Stomach (tissue), 4 donors: ENCODE data around the gene SLC24A3.
A peak's percentile ranks its signal among the peaks of the same experiment; 100 is the strongest.

Experiments
- CTCF ChIP-seq, 7 experiments: fragments of 450-650 bp in 4 of 7; fragments of 200-600 bp in 3 of 7; sonication (generic) in 3 of 7; IDR thresholded peaks; one replicate each; pipeline ENCODE4 v1.5.1; 2016 to 2019; ENCODE audit warnings: antibody characterized with exemption in 7 of 7, control low read depth in 2 of 7, mild to moderate bottlenecking in 1 of 7
- EP300 ChIP-seq: sonication (generic); formaldehyde crosslinking; IDR thresholded peaks from one replicate; pipeline ENCODE4 v1.6.1; 2017; ENCODE audit warnings: antibody characterized with exemption
- POLR2A ChIP-seq, 4 donors: fragments of 450-650 bp; IDR thresholded peaks; one replicate each; pipeline ENCODE4 v1.6.1; 2016; ENCODE audit warnings: antibody characterized with exemption in 4 of 4, control low read depth in 2 of 4, mild to moderate bottlenecking in 1 of 4, moderate library complexity in 1 of 4
- POLR2AphosphoS5 ChIP-seq, 3 donors: sonication (generic); formaldehyde crosslinking; IDR thresholded peaks; one replicate each; pipeline ENCODE4 v1.6.1; 2016; ENCODE audit warnings: antibody characterized with exemption in 3 of 3

DNA sequence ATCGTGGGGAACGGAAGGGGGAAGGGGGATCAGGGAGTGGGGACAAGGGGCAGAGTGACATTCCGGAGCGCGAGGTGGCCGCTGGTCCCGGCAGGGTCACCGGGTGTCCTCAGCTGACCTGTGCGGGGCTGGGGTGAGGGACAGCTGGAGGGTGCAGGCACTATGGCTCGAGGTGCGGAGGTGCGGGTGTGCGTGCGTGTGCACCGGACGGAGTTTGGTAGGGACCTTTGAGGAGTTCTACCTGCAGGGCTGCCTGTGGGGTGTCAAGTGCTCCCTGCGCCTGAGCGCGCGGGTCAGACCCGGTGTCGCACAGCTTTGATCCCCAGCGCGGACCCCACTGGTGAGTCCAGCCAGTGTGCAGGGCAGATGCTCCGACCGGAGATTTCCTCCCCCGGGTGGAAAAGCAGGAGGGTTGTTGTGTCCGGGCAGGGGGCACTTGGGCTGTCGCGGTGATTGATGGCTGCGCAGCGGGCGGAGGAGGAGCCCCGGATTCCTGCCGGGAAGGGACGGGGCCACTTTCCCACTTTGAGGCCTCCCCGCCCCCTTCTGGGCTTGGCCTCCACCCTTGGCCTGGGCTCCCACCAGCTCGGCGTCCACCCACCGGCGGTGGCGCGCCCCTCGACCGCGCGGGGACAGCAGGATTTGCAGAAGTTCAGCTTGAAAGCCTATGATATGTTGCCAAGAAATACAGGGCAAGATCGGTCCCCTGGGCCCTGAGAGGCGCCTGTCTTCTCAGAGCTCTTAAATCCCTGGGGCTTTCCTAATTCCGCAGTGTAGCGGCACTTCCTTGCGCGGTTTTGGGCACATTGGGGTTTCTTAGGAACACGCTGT, 546.3 kb downstream of the SLC24A3 start:
- no peak for TF ChIP-seq CTCF (IDR thresholded peaks at IDR 0.05)
- no peak for TF ChIP-seq EP300
- TF ChIP-seq POLR2A (IDR thresholded peaks at IDR 0.05) = no peak
- TF ChIP-seq POLR2AphosphoS5 (IDR thresholded peaks at IDR 0.05) = peak in 1 of 3 donors; percentile 45
